ENCODE data around the gene DDX5. TPM values are rescaled to one million over a fixed set of nuclear protein-coding genes. Genes with fewer than 3 reads are reported as not detected.

DDX5 gene
- total RNA-seq, 4 donors from 2014 or later: 347 to 847 (median 488) TPM

- peaks cover 0 to 96% (median 37%) of the 10 kb centered on the region in 3 donors for H3K36me3 ChIP-seq
- TF ChIP-seq CTCF (IDR thresholded peaks at IDR 0.05): no peak
- no peak for TF ChIP-seq POLR2A (IDR thresholded peaks at IDR 0.05)
- intact Hi-C loops (cut with DNase I): no loop called here
- 81 to 89% methylated on average over 2 of the region's 2 CpGs for WGBS, 2 donors
- no peaks in the 10 kb centered on the region for H3K4me1 ChIP-seq
- no peak overlapping the region for H3K4me3 ChIP-seq
- no peak overlapping the region for H3K27ac ChIP-seq
- DNase-seq: no peak
- no peaks in the 10 kb centered on the region for H3K27me3 ChIP-seq
- no peaks in the 10 kb centered on the region for H3K9me3 ChIP-seq
These were observed 30.8 kb upstream of the DDX5 start for GRCh38 chr17:64536913-64537312.

GRCh38 chr17:64535357-64535756, 29.3 kb upstream of the DDX5 start:
- Histone ChIP-seq H3K27me3 (no peaks in the 10 kb centered on the region), H3K36me3 (peaks cover 0 to 98% (median 43%) of the 10 kb centered on the region in 3 donors), H3K27ac (no peak overlapping the region), H3K4me3 (no peak overlapping the region), H3K4me1 (no peaks in the 10 kb centered on the region), H3K9me3 (no peaks in the 10 kb centered on the region)
- DNase-seq: no peak
- intact Hi-C loops (cut with DNase I): no loop called here
- WGBS, 2 donors: 68 to 88% methylated on average over 6 of the region's 6 CpGs
- TF ChIP-seq POLR2A (IDR thresholded peaks at IDR 0.05) (no peak), CTCF (IDR thresholded peaks at IDR 0.05) (no peak)

GRCh38 chr17:64534187-64534586, 28.1 kb upstream of the DDX5 start:
- H3K9me3 ChIP-seq: no peaks in the 10 kb centered on the region
- intact Hi-C loops (cut with DNase I): no loop called here
- no peak for DNase-seq
- peak in 1 of 6 experiments; percentile 31 for TF ChIP-seq CTCF (IDR thresholded peaks at IDR 0.05)
- no peak for TF ChIP-seq POLR2A (IDR thresholded peaks at IDR 0.05)
- H3K36me3 ChIP-seq: peaks cover 0 to 99% (median 55%) of the 10 kb centered on the region in 3 donors
- no peaks in the 10 kb centered on the region for H3K4me1 ChIP-seq
- no peaks in the 10 kb centered on the region for H3K27me3 ChIP-seq
- no peak overlapping the region for H3K27ac ChIP-seq
- 71 to 92% methylated on average over 2 to 3 of the region's 3 CpGs for WGBS, 2 donors
- no peak overlapping the region for H3K4me3 ChIP-seq

GRCh38 chr17:64533784-64534183, 27.7 kb upstream of the DDX5 start:
- no peak for DNase-seq
- intact Hi-C loops (cut with DNase I): no loop called here
- Histone ChIP-seq H3K36me3 (peaks cover 0 to 100% (median 59%) of the 10 kb centered on the region in 3 donors), H3K27me3 (no peaks in the 10 kb centered on the region), H3K4me3 (no peak overlapping the region), H3K9me3 (no peaks in the 10 kb centered on the region), H3K27ac (no peak overlapping the region), H3K4me1 (no peaks in the 10 kb centered on the region)
- WGBS, 2 donors: 83 to 89% methylated on average over 2 of the region's 2 CpGs
- TF ChIP-seq CTCF (IDR thresholded peaks at IDR 0.05) (no peak), POLR2A (IDR thresholded peaks at IDR 0.05) (no peak)

GRCh38 chr17:64532409-64532808, 26.3 kb upstream of the DDX5 start:
- H3K27ac ChIP-seq: no peak overlapping the region
- H3K36me3 ChIP-seq: peaks cover 0 to 100% (median 62%) of the 10 kb centered on the region in 3 donors
- TF ChIP-seq CTCF (IDR thresholded peaks at IDR 0.05) (no peak), POLR2A (IDR thresholded peaks at IDR 0.05) (no peak)
- no peak for DNase-seq
- intact Hi-C loops (cut with DNase I): no loop called here
- 92% methylated on average over 5 of the region's 5 CpGs for WGBS, 2 donors
- H3K9me3 ChIP-seq: no peaks in the 10 kb centered on the region
- no peaks in the 10 kb centered on the region for H3K27me3 ChIP-seq
- H3K4me3 ChIP-seq: no peak overlapping the region
- no peaks in the 10 kb centered on the region for H3K4me1 ChIP-seq

Data from esophagus squamous epithelium (tissue), 5 donors.